ENCODE data around the gene VSTM4.

VSTM4 gene

GRCh38 chr10:49082766-49083165 lies 32.6 kb downstream of the VSTM4 start:
- in situ Hi-C loops (cut with MboI; ENCODE audit: low pct_unique_long_range_greater_than_20kb, low sequenced_read_pairs, unreplicated experiment): no loop called here
- DNase-seq (ENCODE audit: low spot score): no peak
- TF ChIP-seq CTCF (IDR thresholded peaks at IDR 0.05; ENCODE audit: extremely low read depth, insufficient read depth, missing control alignments): no peak

GRCh38 chr10:49081547-49082275 lies 33.6 kb downstream of the VSTM4 start:
- in situ Hi-C loops (cut with MboI; ENCODE audit: low pct_unique_long_range_greater_than_20kb, low sequenced_read_pairs, unreplicated experiment): no loop called here
- no peak for DNase-seq (ENCODE audit: low spot score)

GRCh38 chr10:49080965-49081364 lies 34.4 kb downstream of the VSTM4 start:
- in situ Hi-C loops (cut with MboI; ENCODE audit: low pct_unique_long_range_greater_than_20kb, low sequenced_read_pairs, unreplicated experiment): no loop called here
- TF ChIP-seq CTCF (IDR thresholded peaks at IDR 0.05; ENCODE audit: extremely low read depth, insufficient read depth, missing control alignments): no peak
- DNase-seq (ENCODE audit: low spot score): no peak

More at GRCh38 chr10:49081547-49082275, 33.6 kb downstream of the VSTM4 start:
- TF ChIP-seq CTCF (IDR thresholded peaks at IDR 0.05; ENCODE audit: extremely low read depth, insufficient read depth, missing control alignments): no peak

- no peak for TF ChIP-seq CTCF (IDR thresholded peaks at IDR 0.05; ENCODE audit: extremely low read depth, insufficient read depth, missing control alignments)
- in situ Hi-C loops (cut with MboI; ENCODE audit: low pct_unique_long_range_greater_than_20kb, low sequenced_read_pairs, unreplicated experiment): no loop called here
- no peak for DNase-seq (ENCODE audit: low spot score)
These were observed 35.3 kb downstream of the VSTM4 start for GRCh38 chr10:49080071-49080470.

GRCh38 chr10:49079499-49079898 lies 35.8 kb downstream of the VSTM4 start:
- in situ Hi-C loops (cut with MboI; ENCODE audit: low pct_unique_long_range_greater_than_20kb, low sequenced_read_pairs, unreplicated experiment): no loop called here
- no peak for TF ChIP-seq CTCF (IDR thresholded peaks at IDR 0.05; ENCODE audit: extremely low read depth, insufficient read depth, missing control alignments)
- no peak for DNase-seq (ENCODE audit: low spot score)

GRCh38 chr10:49079072-49079471 lies 36.2 kb downstream of the VSTM4 start:
- in situ Hi-C loops (cut with MboI; ENCODE audit: low pct_unique_long_range_greater_than_20kb, low sequenced_read_pairs, unreplicated experiment): no loop called here
- no peak for TF ChIP-seq CTCF (IDR thresholded peaks at IDR 0.05; ENCODE audit: extremely low read depth, insufficient read depth, missing control alignments)
- DNase-seq (ENCODE audit: low spot score): no peak

Data from GM13977 (cell line).